NB4 (cell line): Measurements from ENCODE around the gene MYH4.

Source experiments
- DNase-seq: peaks from one replicate; pipeline ENCODE4 v3.0.0; 2010; ENCODE audit warnings: low read depth
- H3K4me3 ChIP-seq: one replicate; pipeline ENCODE4 v1.5.1; 2011; ENCODE audit warnings: mild to moderate bottlenecking, low read depth, low read length, moderate library complexity
- MYC ChIP-seq: IDR thresholded peaks from 2 replicates; pipeline ENCODE4 v1.6.1; 2011; ENCODE audit warnings: low read depth, low read length
- POLR2A ChIP-seq: IDR thresholded peaks from 2 replicates; pipeline ENCODE4 v1.6.1; 2011; ENCODE audit warnings: mild to moderate bottlenecking; ENCODE audit not compliant: insufficient read length; ENCODE audit errors: extremely low read depth
- TF ChIP-seq, protein P1 (sequence below): IDR thresholded peaks from 2 replicates; pipeline ENCODE4 v1.6.1; 2011; ENCODE audit warnings: low read depth, low read length
- TF ChIP-seq, protein P2 (sequence below): IDR thresholded peaks from one replicate; pipeline ENCODE4 v1.5.1; 2012; ENCODE audit warnings: low read depth, low read length

MYH4 gene

DNA sequence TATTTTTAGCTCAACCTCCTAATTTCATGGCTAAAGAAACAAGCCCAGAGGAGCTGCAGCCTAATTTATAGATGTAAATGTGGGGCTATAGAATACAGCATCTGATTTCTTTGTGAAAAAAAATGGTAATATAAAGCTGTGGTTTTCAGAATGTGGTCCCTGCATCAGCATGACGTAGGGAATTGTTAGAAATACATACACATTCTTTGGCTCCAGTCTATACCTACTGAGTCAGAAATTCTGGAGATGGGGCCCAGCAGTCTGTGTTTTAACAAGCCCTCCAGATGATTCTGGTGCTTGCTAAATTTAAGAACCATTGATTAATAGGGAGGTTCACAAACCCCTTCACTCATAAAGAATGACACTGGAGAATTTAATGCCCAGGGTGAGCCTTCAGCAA lies 29.5 kb downstream of the MYH4 start:
- H3K4me3 ChIP-seq, result no peak overlapping the region
- no peak for DNase-seq
- TF ChIP-seq, protein P1, sequence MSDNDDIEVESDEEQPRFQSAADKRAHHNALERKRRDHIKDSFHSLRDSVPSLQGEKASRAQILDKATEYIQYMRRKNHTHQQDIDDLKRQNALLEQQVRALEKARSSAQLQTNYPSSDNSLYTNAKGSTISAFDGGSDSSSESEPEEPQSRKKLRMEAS, result no peak
- no peak for TF ChIP-seq MYC
- TF ChIP-seq, protein P2, sequence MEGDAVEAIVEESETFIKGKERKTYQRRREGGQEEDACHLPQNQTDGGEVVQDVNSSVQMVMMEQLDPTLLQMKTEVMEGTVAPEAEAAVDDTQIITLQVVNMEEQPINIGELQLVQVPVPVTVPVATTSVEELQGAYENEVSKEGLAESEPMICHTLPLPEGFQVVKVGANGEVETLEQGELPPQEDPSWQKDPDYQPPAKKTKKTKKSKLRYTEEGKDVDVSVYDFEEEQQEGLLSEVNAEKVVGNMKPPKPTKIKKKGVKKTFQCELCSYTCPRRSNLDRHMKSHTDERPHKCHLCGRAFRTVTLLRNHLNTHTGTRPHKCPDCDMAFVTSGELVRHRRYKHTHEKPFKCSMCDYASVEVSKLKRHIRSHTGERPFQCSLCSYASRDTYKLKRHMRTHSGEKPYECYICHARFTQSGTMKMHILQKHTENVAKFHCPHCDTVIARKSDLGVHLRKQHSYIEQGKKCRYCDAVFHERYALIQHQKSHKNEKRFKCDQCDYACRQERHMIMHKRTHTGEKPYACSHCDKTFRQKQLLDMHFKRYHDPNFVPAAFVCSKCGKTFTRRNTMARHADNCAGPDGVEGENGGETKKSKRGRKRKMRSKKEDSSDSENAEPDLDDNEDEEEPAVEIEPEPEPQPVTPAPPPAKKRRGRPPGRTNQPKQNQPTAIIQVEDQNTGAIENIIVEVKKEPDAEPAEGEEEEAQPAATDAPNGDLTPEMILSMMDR, result no peak
- TF ChIP-seq POLR2A, result no peak

DNA sequence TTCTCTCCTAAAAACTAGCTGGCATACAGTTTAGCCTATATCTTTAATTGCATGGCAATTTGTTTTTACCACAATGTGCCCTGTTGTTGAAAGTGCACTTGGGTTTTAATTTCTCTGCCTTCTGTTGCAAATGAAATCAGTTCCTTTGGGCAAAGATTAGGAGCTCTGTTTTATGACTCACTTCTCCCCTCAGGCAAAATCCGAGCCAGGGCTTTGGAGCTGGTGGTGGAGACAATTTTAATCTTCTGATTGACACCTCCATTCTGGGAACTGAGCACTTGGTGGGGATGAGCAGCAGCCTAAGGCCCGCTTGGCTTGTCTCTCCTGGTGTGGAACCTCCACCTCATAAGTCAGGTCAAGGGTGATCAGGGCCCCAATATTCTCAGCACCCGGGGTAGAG lies 34.3 kb downstream of the MYH4 start:
- TF ChIP-seq POLR2A (no peak), MYC (no peak)
- TF ChIP-seq, protein P1, result no peak
- TF ChIP-seq, protein P2, result no peak
- H3K4me3 ChIP-seq, result no peak overlapping the region
- DNase-seq, result no peak

DNA sequence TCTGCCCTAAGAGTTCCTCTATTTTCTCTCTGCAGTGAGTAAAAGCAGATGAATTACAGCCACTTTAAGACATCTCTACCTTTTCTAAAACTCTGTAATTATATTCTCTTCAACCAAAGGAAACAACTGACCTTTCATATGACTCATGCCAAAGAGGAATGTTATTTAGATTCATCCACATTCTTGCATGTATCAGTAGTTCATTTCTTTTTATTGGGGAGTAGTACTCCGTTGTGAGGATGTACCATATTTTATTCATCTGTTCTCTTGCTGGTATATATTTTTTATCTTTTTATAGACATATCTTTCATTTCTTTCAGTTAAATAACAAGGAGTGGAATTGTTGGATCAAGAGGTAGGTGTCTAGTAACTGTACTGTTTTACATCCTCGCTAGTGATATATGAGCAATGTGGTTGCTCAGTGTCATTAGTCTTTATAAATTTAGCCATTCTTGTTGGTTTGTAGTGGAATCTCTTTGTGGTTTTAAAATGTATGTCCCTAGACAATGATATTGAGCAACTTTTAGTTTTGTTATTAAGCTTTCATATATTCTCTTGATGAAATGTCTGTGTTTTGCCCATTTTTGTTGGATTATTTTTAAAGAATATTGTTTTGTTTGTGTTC lies 39.8 kb downstream of the MYH4 start:
- DNase-seq, result no peak
- no peak overlapping the region for H3K4me3 ChIP-seq
- TF ChIP-seq MYC (no peak), POLR2A (no peak)
- TF ChIP-seq, protein P2, result no peak
- TF ChIP-seq, protein P1, result no peak

DNA sequence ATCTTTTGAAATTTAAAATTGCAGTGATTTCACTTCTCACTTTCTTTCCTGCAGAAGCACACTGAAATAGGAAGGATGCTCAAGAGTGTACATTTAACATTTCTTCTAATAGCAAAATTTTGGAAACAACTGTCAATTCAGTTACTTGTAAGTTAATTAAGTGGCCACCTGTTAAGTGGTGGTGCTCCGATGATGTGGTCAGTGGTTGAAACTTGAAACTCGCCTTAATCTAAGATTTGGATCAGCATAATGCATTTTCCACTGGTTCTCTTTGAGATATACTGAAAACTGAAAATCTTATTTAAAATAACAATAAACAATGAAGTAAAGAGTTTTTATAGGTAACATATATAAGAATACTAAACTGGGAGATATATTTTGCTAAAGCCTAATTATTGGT lies 40.6 kb downstream of the MYH4 start:
- DNase-seq, result no peak
- no peak for TF ChIP-seq MYC
- TF ChIP-seq, protein P2, result no peak
- TF ChIP-seq POLR2A, result no peak
- TF ChIP-seq, protein P1, result no peak
- no peak overlapping the region for H3K4me3 ChIP-seq

DNA sequence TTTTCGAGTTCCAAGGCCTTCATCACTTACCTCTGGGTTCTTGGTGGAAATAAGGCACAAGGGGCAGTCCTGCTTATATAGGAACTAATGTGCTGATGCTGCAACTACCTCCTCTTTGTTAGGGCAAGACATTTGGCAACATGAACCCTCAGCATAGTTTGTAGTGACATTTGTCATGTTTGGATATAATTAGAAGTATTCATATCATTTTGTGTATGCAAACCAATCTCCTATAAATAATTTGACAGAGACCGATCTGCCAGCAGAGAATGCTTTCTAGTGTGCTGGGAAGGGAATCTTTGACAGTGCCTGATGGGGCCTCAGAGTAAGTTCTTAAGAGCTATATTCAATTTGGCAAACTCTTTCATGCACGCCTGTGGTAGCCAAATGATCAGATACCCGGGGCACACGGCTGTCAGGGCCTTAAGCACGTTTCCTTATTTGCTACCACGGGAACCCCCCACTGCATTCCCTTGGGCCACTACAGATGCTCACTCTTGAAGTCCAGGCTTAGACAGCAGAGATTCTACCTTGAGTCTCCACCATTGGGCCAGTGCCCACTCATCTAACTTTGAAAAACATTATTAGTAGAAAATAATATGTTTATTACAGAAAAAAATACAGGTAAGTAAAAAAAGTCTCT lies 47.3 kb downstream of the MYH4 start, which contains the start of gene MYH8:
Gene MYH8, minus strand, starts transcription at position 51 of the 643 bp plus-strand sequence. CDS start 1,723 bp downstream, outside the sequence.
- no peak for DNase-seq
- TF ChIP-seq POLR2A, result no peak
- TF ChIP-seq, protein P2, result no peak
- TF ChIP-seq, protein P1, result no peak
- TF ChIP-seq MYC, result no peak

More for the DNA sequence above, 47.3 kb downstream of the MYH4 start, which contains the start of gene MYH8:
- H3K4me3 ChIP-seq, result no peak within 1 kb of the TSS
